Ecto neural progenitor cell (in vitro differentiated cells): ENCODE measurements around the gene TBC1D9.

Source experiments
- DNase-seq: peaks from one replicate; pipeline ENCODE4 v3.0.0-alpha.2; 2018; ENCODE audit warnings: low spot score

Gene TBC1D9

DNA sequence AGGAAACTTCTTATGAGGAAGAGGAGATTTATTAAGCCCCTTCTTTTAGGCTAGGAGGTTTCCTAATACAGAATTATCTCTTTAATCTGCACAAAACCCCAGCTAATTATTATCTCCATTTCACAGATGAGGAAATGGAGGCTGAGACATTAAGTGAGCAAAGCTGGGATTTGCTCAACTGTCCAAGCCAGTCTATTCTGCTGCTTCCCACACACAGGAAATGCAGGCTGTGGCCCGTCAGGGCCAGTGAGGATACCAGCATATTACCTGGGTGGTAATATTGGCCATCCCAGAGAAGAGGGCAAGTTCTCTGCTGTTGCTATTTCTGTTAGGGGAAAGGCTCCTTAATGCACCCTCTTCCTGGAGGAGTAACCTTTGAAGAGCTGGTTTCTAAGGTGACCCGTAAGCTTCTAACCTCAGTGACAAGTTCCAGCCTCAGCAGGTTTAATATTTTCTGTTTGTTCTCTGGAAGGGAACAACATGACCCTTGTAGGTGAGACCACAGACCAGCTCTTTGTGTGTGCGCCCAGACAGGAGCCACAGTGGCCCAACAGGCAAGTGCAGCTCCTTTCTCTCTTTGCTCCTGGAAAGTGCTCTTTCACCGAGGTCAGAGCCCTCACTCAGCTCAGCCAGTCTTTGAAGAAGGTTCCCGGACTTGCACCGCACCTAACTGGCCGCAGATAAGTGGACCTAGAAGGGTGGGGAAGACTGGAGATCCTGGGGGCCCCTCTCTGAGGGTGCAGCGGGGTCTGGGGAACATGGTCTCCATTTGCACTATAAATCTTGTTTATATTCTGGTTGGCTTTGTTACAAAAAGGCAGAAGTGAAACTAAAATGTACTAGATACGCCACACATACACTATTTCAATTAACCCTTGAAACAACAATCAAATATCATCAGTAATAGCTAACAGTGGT, 35.5 kb downstream of the TBC1D9 start:
- no peak for DNase-seq

- no peak for DNase-seq
Measured at GRCh38 chr4:140719686-140720085, 36.5 kb downstream of the TBC1D9 start.

- DNase-seq: no peak
Measured at GRCh38 chr4:140719022-140719421, 37.2 kb downstream of the TBC1D9 start.

DNA sequence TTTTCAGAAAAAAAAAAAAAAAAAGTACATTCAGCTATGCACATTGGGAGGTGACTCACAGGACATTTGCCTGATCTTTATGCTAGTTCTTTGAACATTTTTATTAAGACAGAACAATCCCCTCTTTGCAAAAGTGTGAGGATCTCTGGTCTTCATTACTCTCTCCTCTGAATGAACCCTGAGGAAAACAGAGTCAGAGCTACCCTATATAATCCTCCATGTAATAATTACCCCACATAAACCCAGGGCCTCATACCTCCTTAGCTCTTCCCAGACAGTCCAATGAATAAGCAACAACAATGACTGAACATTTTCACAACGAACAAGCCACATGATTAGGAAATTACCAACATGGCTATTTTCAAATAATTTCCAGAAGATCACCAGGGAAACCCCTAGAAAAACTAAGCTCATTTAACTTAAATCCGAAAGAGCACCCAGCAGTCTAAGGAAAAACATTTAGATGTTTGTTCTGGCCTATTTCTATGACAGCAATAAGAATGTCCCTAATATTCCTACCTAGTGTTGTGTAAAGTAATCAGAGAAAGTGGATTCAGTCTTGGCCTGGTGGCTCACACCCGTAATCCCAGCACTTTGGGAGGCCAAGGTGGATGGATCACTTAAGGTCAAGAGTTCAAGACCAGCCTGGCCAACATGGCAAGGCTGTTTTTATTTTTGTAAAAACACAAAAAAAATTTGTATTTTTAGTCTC, 37.8 kb downstream of the TBC1D9 start:
- no peak for DNase-seq

DNA sequence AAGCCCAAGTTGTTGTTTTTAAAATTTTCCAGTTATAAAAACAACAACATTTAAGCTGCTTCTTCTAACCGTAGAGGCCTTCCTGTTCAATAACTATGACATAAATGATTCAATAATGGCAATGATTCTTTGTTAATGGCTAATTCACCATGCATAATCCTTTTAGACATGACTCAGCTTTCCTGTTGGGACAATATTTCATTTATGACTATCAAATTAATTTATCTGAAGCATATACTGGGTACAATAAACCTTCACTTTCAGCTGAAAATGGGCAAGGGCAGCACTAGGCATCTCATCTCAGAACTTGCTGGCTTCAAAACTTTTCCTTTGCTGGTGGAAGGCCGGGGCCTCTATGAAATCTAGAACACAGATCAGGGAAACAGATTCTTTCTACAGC, 38.9 kb downstream of the TBC1D9 start:
- DNase-seq: no peak

DNA sequence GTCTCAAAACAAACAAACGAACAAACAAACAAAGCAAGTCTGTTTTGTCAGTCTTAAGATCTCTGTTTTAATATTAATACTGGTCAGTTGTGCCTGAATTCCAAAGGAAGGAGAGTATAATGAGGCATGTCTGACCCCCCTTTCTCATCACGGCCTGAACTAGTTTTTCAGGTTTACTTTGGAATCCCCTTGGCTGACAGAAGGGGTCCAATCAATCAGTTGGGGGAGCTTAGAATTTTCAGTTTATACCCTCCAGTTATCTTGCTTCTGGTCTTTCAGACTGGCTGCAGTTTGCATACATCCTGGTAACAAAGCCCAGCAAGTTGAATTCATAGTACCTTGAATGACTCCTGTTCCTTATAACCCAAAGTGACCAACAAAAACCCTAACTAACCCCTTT, 41.1 kb downstream of the TBC1D9 start:
- DNase-seq: no peak

DNA sequence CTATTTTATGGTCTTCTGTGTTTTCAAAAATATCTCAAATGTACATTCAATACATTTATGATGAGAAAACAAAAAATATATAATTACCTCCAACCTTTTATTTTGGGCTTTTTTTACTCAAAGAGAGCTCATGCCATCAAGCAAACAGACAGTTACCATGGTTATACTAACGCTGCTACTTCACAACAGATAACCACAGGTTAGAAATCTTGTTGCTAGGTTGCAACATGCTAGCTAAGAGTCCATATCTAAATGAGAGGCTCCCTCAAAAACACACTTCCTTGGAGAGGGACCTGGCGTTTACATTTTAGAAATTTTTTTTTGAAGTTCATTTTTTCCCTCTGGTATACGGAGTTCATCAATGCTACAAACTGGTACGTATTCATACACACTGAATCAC, 44.3 kb downstream of the TBC1D9 start:
- DNase-seq: no peak

DNA sequence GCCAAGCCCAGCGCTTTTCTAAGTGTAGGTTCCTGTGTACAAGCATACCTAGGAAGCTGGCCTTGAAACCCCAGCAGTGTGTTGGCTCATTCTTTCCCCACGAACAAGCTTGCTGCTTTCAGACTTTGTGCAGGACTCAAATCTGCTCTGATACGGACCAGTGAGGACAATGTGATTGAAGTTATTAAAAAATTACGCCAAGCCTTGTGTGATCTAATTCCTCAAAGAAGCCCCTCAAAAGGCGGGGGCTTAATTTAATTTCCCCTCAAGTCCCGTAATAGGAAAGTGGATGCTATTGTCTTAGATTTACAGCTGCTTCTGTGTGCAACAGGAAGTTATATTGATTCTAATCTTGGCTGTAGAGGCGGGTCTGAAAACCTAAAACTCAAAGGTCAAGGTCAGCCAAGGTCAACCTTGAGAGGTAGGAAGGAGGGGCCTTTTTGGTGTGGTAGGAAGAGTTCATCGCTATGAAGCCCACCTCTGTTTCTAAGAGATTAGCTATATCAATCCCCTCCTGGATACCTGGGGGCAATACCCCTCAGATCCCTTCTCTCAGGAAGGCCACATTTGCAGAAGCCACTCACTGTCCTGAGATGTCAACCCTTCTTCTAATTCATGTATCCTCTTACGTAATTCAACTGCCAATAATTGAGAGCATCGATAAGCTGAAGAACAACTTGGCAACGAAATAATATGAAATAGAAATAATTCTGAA, 45.1 kb downstream of the TBC1D9 start:
- no peak for DNase-seq

DNA sequence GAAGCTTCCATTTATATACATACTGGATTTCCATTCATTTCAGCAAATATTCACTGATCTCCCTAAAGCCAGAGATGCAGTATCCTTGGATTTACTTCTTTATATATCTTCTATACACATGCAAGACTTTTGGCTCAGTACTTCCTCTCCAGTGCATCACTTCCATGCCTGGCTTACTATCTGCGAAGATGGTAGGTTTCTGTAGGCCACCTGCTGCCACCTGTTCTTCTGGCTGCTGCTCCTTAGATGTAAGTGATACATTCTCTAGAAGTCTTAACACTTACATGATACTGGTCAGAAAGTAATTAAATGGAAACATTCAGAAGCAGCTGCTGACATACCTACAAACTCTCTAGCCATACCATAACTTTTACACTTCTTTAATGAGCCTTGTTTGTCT, 48.9 kb downstream of the TBC1D9 start:
- no peak for DNase-seq

- no peak for DNase-seq
Measured at GRCh38 chr4:140706665-140707064, 49.5 kb downstream of the TBC1D9 start.

DNA sequence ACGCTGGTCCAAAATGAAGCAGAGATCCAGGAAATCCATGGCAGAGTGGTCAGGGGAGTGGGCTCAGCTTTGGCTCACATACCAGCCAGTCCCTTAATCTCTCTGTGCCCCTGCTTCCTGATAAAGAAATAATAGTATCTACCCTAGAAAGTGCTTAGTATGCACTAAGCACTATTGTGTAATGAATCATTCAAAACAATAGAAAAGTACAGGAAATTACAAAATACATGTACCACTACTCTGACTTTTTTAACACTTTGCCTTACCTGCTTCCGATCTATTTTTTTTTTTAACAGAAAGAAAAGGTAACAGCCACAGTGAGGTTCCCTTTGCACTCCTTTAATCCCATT, 49.9 kb downstream of the TBC1D9 start:
- DNase-seq: no peak

- DNase-seq: no peak
Measured at GRCh38 chr4:140705625-140706275, 50.4 kb downstream of the TBC1D9 start.

DNA sequence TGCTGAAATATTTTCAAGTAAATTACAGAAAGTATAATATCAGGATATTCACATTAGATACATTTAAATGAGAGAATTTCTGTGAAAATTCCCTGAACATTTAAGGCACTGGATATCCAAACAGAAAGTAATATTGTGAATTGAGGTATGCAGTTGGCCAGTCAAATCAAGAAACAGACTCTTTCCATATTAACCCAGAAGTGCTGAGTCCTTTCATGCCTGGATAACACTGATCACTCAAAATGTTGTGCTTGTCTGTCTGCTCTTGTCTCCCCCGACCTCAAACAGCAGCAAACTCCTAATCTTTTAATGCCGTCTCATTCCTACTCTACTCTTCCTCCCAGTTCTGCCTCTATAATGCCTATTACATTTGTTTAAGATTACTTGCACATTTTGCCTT, 51.2 kb downstream of the TBC1D9 start:
- no peak for DNase-seq

DNA sequence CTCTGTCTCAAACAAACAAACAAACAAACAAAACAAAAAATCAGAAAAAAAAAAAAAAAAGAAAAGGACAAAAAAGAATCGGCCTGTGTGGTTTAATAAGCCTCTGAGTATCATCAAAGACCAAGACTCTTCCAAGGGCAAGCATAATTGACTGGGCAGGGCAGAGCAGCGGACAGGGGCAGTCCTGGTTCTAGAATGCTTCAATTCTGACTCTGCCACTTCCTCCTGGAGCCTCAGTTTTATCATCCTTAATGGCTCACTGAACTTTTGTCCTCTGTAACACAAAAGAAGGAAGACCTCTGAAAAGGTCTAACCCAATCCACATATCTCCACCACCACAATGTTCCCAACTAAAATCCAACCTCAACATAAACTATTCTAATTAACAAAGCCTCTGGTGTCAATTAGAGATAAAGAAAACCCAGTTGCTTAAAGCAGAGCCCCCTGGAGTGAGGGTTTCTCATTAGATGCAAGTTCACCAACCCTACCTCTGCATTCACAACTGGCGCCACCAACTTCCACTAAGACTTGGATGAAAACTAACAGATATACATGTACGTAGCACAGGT, 51.7 kb downstream of the TBC1D9 start:
- DNase-seq: no peak

DNA sequence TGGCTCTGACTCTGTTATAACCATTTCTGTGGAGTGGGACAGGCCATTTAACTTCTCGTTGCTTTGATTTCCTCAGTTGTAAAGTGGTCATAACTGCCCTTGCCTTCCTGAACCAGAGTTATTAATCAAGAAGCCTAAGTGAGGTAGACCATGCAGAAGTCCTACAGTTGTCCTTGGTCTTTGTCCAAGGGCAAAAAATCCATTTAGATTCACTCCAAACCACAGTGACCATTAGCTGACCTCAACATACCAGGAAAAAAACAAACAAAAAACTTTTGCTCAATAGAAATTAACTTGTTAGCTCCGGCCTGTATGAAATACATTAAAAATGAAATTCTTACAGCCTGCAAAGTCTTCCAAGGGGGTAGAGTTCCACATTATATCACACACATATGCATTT, 52.7 kb downstream of the TBC1D9 start:
- no peak for DNase-seq

GRCh38 chr4:140702096-140702757, 54.0 kb downstream of the TBC1D9 start:
- no peak for DNase-seq

- no peak for DNase-seq
Measured at GRCh38 chr4:140701071-140701470, 55.1 kb downstream of the TBC1D9 start.

- no peak for DNase-seq
Measured at GRCh38 chr4:140697709-140698560, 58.2 kb downstream of the TBC1D9 start.

DNA sequence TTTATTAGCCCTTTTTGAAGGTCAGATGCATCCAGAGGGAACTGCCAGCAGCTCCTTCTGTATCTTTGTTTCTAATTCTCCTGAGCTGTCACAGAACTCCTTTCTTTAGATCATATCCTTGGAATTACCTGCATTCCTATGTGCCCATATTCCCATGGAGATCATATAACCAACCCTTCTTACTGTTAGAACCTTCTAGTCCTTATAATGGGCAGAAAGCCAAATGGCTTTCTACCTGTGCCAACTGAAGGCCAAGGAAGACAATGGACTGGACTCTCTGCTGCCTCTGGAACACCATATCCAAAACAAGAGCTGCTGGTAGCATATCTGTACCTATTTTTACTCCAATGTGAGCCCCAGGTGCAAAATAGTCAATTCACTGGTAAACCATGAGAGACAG, 60.7 kb downstream of the TBC1D9 start:
- DNase-seq: no peak

GRCh38 chr4:140693562-140693961, 62.6 kb downstream of the TBC1D9 start:
- DNase-seq: no peak

- no peak for DNase-seq
Measured at GRCh38 chr4:140691369-140691768, 64.8 kb downstream of the TBC1D9 start.
